GM21717 (cell line): ENCODE data around the gene CENPX.

Experiments
- ATAC-seq: cut with Tn5 transposase; IDR thresholded peaks from one replicate; pipeline ENCODE4 v1.9.1; 2021; ENCODE audit warnings: mild to moderate bottlenecking, moderate library complexity; ENCODE audit not compliant: unreplicated experiment

Gene CENPX

DNA sequence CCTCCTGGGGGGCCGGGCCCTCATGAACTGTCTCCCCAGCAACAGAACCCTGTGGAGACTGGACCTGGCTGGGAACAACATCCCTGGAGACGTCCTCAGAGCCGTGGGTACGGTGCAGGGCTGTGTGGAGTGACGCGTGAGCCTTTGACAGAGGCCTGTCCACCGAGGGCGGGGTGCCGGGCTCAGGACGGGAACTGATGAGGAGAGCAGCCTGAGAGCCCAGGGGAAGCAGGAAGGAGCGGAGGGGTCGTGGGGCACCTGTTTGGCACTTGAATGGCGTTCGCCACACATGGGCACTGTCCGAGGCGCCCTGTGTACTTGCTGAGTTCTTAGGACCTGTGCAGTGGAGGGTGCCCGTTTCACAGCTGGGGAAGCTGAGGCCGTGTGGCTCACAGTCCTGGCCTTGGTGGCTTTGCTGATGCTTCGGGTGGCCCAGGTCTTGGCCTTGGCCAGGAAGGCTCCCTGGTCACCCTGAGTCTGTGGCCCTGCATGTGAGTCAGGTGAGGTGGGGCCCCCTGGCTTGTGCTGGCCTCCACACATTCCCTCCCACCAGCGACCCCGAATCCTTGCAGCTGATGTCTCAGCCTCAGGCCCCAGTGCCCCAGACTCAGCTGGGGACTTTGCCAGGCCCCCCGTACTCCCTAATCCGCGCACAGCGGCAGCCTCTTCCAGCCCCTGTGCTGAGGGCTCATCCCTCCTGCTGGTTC lies 2.9 kb upstream of the CENPX start:
- no peak for ATAC-seq

DNA sequence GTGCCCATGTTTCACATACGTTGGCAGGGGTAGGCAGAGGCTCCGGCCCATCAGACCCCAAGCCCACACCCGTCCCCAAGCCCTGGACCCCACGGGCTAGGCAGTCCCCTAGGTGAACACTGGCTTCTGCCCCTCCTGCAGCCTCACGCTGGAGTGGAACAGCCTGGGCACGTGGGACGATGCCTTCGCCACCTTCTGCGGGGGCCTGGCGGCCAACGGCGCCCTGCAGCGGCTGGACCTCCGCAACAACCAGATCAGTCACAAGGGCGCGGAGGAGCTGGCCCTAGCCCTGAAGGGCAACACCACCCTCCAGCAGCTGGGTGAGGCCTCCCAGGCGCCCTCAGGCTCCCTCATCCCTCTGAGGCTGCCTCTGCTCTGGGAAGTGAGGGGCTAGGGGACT lies 2.2 kb upstream of the CENPX start:
- ATAC-seq, result no peak

DNA sequence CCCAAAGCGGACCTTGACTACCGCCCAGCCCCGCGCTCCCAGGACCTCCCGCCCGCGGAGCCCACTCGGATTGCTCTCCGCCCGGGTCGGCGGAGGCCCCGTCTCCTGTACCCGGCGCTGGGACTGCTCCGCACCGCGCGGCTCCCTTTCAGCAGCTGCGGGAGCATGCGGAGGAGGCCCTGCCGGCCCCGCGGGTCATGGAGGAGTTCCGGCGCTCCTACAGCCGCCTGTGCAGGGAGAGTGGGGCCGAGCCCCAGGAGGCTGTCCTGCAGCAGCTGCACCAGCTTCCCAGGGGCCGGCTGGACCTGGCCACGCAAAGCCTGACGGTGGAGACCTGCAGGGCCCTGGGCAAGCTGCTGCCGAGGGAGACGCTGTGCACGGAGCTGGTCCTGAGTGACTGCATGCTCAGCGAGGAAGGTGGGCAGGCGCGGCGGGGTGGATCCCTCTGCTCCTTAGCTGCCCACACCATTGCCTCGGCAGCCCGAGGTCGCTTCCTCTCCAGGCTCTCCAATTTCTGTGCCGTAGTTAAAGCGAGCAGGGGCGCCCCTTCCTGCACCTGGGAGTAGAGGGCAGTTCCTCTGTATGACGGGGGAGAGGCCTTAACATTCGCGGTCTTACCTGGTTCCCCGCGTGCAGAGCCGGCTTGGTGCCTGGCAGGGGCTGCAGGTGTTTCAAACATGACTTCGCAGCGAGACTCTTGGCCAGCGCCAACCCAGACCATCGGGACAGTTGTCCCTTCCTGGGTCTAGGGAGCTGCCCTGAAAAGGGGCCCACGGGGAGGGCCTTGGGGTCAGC lies 966 bp upstream of the CENPX start:
- ATAC-seq, result no peak

DNA sequence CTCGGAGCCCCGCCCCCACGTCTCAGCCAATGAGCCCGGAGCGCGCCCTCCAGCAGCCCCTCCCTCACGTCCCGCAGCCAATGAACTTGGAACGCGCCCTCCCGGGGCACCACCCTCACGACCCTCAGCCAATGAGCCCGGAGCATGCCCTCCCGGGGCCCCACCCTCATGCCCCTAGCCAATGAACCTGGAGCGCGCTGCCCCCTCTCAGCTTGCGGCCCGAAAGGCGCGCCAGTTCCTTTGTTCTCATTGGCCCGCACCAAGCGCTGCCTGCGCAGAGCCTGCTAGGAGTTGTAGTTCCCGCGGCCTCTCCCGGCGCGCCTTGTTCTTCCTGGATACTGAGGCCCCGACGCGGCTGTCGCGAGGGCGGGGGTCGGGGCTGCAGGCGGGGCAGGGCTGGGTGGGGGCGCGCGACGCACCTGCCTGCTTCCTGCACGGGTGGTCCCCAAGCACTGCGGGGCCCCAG lies 336 bp upstream of the CENPX start, which contains the start of gene LRRC45:
Gene LRRC45, plus strand, starts transcription at position 325 of the 466 bp plus-strand sequence. CDS start 339 bp downstream, outside the sequence.
- ATAC-seq, result peak; percentile 75

DNA sequence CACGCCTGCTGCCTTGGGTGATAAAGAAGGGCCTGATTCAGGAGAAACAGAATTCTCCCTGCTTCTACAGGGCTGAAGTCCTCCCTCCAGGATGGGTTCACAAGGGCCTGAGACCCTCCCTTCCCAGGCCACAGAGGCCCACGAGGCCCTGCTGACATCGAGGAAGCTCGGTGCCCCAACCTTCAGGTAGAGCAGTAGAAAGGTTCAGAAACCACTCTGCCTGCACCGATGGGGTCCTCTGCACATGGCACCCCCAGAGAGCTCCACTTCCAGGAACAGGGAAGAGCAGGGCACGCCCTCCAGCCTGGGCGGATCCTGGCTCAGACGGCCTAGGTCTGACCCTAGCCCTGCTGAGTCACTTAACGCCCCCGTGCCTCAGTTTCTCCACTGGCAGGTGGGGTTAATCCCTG lies 773 bp downstream of the CENPX start:
- ATAC-seq, result no peak

DNA sequence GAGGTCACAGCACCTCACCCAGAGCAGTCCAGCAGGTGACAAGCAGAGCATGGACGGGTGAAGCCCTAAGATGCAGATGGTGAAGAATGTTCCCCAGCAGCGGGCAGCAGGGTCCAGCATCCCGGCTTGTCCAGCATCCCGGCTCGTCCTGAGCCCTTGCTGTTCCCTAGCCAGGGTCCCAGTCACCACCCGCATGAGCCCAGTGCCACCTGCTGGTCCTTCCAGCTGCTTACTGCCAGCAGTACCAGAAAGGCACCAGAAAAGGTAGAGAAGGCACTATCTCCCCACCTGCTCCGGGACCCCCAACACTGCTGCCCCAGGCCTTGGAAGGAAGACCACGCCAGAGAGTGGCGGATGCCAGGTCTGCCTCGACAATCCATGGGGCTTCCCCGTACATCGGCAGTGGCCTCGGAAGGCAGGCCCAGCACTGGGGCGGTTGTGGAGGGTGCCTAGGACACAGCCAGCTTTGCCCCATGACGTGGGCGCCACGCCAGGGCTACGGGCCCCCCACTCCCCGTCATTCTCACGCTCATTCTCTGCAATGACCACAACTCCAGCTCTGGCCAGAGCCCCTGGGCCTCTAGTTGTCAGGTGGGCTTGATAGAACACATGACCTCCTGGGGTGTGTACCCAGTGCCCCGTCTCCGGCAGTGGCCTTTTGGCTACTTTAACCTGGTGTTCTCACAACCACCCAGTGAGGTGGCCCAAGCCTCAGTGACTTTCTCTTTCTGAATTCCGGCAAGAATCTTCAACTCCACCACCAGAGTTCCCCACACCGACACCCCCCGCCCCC lies 1.4 kb downstream of the CENPX start:
- ATAC-seq, result no peak

DNA sequence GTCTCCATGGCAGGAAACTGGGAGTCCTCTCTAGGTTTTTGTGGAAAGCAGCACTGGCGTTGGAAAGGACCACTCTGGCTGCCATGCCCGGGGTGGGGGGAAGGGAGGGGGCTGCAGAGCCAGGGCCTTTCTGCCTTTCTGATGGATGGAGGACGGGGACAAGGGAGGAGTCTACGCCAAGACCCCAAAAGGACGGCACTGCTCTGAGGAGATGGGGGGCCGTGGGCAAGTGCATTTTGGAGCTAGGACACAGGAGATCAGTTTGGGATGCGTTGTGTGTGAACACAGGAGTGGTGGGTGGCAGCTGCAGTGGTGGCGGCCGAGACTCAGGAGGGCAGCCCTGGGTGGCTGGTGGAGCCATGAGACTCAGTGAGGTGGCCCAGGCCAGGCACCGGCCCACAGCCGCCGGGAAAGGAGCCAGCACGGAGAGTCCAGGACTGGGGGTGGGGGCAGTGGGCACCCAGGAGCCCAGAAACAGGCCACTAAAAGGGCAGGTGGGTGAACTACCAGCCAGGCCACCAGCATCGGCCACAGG lies 2.0 kb downstream of the CENPX start:
- ATAC-seq, result no peak

DNA sequence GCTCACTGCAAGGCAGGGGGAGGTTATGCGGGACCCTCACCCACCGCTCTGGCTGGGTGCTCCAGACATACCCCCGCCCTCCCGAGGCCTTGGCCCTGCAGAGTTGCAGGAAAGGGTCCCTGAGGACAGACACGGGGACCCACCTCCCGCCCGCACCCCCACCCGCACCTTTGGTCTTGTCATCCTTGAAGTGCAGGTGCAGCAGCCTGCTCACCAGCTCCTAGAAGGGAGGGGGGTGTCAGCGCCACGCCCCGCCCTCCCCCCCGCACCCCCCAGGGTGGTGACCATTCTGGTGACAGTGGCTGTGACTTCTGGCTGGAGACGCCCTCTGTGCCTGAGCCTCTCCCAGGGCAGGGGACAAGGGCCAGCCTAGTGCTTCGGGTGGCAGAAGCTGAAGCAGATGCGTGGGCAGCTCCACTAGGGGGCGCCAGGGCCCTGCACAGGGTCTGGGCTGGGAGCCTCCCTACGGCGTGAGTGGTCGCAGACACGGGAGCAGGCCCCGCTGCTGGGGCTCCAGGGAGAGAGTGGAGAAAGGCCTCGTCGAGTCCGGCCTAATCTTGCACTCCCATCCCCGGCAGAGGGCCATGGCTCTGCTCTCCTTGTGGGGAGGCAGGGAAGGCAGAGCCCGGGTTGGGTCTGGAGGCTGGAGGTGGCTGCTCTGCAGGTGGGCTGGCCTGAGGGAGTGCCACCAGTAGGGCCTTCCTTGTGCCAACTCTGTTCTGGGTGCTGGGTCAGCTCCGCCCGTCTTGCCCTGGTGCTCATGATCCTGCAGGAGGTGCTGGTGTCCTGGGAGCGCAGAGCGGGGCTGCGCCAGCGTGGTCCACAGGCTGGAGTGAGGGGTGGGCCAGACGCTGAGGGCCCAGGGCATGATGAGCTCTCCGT lies 2.7 kb downstream of the CENPX start:
- ATAC-seq, result no peak

DNA sequence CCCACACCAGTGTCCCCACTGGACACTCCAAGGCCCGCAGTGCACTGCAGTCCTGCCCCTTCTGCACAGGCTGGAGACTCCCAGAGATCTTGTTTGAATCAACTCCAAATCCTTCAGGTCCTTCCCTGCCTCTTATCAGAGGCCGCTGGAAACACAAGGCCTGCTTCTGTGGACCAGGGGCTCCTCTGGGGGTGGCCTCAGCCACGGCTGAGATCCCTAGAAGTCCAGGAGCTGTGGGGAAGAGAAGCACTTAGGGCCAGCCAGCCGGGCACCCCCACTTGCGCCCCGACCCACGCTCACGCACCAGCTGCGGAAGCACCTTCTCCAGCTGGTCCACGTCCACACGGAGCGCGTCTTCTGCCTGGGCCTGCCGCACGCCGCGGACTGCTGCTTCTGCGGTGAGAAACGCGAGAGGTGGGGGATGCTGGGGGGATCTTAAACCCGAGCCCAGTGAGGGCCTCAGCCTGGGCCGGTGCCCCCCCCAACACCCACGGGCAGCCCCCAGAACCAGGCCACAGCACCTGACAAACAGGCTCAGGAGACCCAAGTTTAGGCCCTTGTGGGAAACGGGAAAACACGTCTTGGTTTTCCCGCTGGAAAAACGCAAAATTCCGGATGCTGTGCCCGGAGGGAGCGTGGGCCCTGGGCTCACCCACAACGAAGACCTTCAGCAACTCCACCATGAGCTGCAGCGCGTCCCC lies 3.5 kb downstream of the CENPX start:
- ATAC-seq, result no peak

DNA sequence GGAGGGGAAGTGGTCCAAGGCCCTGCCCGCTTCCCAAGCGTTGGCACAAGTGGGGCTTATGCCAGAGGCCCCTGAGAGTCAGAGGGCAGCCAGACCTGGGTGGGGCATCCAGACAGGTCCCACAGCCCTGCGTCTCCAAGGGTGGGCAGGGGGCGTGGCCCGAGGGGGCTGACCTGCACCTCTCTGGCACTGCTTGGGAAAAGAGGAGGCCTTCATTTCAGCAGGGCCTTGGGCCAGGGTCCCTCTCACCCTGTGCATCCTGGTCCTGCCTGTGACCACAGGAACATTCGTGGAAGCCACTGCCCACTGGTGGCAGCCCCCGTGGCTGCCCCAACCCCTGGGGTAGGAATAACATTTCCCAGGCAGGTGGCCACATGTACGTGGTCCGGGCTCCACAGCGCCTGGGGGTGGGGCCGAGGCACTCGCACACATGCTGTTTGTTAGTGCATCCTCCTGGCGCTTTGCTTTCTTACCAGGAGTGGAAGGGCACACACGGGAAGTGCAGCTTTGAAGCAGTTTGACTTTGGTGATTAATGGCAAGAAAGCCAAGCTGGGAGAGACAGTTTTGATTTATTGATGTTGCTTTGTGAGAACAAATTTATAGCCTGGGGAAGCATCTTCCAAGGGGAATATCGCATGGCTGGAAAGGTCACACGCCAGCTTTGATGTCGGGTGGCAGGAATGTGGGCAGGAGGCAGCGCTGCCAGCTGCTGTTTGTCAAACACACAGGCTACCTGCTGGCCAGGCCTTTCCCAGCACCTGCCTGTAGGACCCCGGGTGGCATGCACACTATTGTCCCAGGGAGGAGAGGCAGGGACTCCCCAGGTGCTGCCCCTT lies 4.3 kb downstream of the CENPX start:
- no peak for ATAC-seq

DNA sequence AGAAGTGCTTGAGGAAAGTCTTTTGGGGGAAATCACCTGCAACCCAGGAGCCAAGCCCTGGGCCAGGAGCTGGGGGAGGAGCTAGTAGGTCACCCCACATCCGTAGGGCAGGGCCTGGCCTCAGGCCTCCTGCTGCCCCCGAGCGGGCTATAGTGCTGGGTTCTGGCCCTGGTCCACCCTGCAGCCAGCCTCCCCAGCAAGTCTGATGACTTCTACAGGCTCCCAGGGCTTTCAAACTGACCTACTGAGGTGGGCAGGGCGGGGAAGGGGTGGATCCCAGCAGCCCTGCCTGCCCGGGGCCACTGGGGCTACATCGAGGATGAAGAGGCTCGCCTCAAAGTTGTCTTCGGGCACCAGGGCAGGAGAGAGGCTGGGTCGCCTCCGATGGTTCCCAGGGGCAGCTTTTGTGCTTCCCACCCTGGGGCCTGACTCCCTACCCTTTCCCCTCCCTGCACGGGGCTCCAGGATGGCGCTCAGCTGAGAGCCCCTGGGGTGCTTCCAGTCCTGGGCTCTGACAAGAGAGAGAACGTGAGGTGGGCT lies 5.0 kb downstream of the CENPX start:
- no peak for ATAC-seq

DNA sequence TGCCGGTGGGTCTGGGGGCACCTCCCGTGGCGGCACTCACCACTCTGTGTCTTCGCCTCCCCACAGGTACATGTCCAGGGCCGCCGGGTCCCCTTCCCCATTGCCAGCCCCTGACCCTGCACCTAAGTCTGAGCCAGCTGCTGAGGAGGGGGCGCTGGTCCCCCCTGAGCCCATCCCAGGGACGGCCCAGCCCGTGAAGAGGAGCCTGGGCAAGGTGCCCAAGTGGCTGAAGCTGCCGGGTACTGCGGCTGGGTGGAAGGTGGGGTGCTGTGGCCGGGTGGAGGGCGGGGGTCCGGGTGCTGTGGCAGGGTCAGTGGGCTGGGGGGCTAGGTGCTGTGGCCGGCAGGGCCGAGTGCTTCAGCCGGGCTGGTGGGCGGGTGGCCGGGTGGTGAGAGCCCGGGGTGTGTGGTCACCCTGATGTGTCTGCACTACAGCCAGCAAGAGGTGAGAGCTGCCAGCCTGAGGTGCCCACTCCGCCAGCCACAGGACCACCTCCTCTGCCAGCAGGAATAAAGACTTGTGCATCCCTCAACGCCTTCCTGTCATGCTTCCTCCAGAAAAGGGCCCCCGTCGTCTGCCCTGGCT lies 5.7 kb downstream of the CENPX start:
- ATAC-seq, result no peak

DNA sequence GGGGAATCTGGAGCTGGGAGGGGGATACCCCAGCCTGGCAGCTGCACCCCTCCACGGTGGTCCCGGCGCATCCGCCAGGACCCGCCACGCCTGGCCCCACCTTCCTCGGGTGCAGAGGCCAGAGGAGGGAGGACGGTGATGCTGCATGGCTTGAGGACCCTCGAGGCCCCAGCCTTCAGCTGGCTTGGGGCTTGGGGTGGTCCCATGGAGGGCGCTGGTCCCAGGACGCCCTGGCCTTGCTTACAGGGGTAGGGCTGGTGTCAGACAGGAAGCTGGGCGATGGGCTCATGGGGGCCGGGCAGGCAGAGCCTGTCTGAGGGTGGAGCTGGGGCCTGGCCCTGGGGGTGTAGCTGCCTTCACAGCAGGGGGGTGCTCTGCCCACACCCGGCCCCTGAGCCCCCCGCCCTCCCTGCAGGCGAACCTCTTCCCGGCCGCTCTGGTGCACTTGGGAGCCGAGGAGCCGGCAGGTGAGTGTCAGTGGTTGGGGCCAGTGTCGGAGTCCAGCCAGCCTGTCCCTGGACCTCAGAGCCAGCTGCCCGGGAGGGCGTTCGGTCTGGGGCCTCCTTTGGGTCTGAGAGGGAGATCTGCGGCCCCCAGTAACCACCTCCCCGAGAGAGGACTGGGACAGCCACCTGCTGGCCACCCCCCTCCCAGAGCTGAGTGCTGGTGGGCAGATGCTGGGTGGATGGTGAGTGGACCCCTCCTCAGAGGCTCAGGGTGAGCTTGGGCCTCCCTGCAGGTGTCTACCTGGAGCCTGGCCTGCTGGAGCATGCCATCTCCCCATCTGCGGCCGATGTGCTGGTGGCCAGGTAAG lies 6.4 kb downstream of the CENPX start:
- ATAC-seq, result no peak

DNA sequence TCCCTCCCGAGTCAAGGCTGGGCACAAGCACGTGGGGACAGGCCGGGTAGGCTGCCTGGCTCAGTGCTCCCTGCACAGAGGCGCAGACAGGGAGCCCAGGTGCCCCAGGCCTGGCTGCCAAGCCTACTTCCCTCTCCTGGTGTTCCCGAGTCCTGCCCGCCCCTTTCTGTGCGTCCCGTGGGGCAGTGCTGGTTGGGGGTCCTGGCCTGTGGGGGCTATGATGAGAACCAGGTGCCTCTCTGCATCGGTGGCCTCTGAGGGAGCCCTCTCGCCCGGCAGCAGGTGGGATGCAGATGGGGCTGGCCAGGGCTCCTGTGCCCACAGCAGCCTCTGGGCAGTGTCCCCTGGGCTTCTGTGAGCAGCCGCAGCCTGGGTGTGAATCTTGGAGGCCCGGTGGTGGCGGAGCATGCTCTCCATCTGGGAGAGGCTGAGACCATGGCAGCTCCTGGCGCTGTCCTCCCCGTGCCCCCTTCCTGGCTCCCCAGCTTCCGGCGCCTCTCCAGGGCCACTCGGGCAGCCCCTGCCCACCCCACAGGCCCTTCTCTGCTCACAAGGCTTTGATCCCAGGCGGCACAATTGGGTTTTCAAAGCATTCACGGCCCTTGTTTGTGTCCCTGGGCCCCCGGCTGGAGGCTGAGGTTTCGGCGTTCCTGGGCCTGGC lies 7.2 kb downstream of the CENPX start:
- ATAC-seq, result no peak

DNA sequence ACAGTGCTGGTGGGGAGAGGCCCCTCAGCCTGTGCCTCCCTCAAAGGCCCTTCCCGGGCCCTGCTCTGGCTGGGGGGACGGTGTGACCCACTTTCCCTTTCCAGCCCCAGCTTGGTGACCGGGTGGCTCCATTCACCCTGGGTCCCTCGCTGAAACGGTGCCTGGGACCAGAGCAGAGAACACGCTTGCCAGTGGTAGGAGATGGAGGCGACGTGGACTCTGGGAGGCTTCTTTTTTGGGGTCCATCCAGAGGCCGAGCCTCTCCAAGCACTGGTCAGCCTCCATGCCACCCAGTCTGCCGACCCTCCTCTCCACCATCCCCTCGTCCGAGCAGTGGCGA lies 7.7 kb downstream of the CENPX start:
- no peak for ATAC-seq

DNA sequence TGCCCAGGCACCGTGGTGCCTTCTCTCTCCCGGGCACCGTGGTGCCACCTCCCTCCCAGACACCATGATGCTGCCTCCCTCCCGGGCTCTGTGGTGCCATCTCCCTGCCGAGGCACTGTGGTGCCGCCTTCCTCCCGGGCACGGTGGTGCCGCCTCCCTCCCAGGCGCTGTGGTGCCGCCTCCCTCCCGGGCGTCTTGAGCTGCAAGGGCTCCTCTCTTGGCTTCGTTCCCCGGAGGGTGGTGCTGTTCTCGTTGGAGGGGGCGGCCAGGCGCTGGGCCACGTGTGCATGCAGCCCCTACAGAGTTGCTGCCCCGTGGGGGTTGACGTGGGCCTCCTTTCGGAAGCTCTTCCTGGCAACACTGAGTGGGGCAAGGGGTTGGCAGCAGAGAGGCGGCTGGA lies 8.2 kb downstream of the CENPX start:
- ATAC-seq, result no peak
